Lower lobe of right lung (tissue), 2 donors: ENCODE measurements around the gene STK24. TPM values are rescaled to one million over a fixed set of nuclear protein-coding genes. Genes with fewer than 3 reads are reported as not detected.
A peak's percentile ranks its signal among the peaks of the same experiment; 100 is the strongest.

Experiments used
- ATAC-seq, 2 donors: fragments of 200-7000 bp; cut with Tn5 transposase; one replicate each; pipeline ENCODE4 v1.9.1; 2020 to 2022; ENCODE audit warnings: mild to moderate bottlenecking in 2 of 2, moderate library complexity in 2 of 2
- DNase-seq: peaks from one replicate; pipeline ENCODE4 v3.0.0-alpha.2; 2020
- H3K27ac ChIP-seq: fragments of 200-600 bp; one replicate; pipeline ENCODE4 v1.8.0; 2022
- H3K27me3 ChIP-seq: fragments of 200-600 bp; one replicate; pipeline ENCODE4 v1.8.0; 2022; ENCODE audit warnings: low read depth
- H3K36me3 ChIP-seq: fragments of 200-600 bp; one replicate; pipeline ENCODE4 v1.8.0; 2022; ENCODE audit warnings: mild to moderate bottlenecking
- H3K4me1 ChIP-seq: fragments of 200-600 bp; one replicate; pipeline ENCODE4 v1.8.0; 2022
- H3K4me3 ChIP-seq: fragments of 200-600 bp; one replicate; pipeline ENCODE4 v1.8.0; 2022; ENCODE audit warnings: mild to moderate bottlenecking
- H3K9me3 ChIP-seq: fragments of 200-600 bp; one replicate; pipeline ENCODE4 v1.8.0; 2022
- CTCF ChIP-seq: fragments of 200-600 bp; IDR thresholded peaks from one replicate; pipeline ENCODE4 v1.8.0; 2022; ENCODE audit warnings: antibody characterized with exemption, mild to moderate bottlenecking
- intact Hi-C: fragments of 100-400 bp; cut with DNase I; formaldehyde crosslinking; loops from one replicate; pipeline ENCODE4 v1.11.0; 2022
- total RNA-seq: library from RNA; stranded (reverse); fragmentation: NEBNext Ultra II Directional; extraction: Animal tissue kit (Norgen Biotek cat#: 25700); gene quantifications from one replicate; pipeline ENCODE4 v1.2.1, GENCODE V29; 2021
- donor health status: DM: no; HTN: yes; CAD: no; lungs with severe emphysema.

STK24 gene
- total RNA-seq, 1 donor from 2014 or later, result 94.5 TPM

- peak; percentile 11 to 56 for ATAC-seq
- Histone ChIP-seq H3K36me3 (no peaks in the 10 kb centered on the region), H3K9me3 (no peaks in the 10 kb centered on the region), H3K27ac (peak overlapping the region; percentile 71), H3K4me1 (peaks cover 81% of the 10 kb centered on the region), H3K27me3 (no peaks in the 10 kb centered on the region), H3K4me3 (no peak overlapping the region)
- peak; percentile 73 for DNase-seq
- intact Hi-C loops, result no loop called here
- no peak for TF ChIP-seq CTCF
Measured at GRCh38 chr13:98507282-98507797, 69.6 kb downstream of the STK24 start.

- no peak for TF ChIP-seq CTCF
- Histone ChIP-seq H3K36me3 (no peaks in the 10 kb centered on the region), H3K9me3 (no peaks in the 10 kb centered on the region), H3K27me3 (no peaks in the 10 kb centered on the region), H3K4me3 (no peak overlapping the region), H3K4me1 (peaks cover 87% of the 10 kb centered on the region), H3K27ac (peak overlapping the region; percentile 71)
- ATAC-seq (no peak), DNase-seq (no peak)
- intact Hi-C loops, result no loop called here
Measured at GRCh38 chr13:98506728-98507230, 70.1 kb downstream of the STK24 start.

GRCh38 chr13:98506322-98506721, 70.6 kb downstream of the STK24 start:
- TF ChIP-seq CTCF, result no peak
- peaks cover 92% of the 10 kb centered on the region for H3K4me1 ChIP-seq
- no peak for DNase-seq
- no peak for ATAC-seq
- no peak overlapping the region for H3K4me3 ChIP-seq
- H3K27me3 ChIP-seq, result no peaks in the 10 kb centered on the region
- H3K9me3 ChIP-seq, result no peaks in the 10 kb centered on the region
- H3K27ac ChIP-seq, result no peak overlapping the region
- intact Hi-C loops, result no loop called here
- no peaks in the 10 kb centered on the region for H3K36me3 ChIP-seq

- intact Hi-C loops, result no loop called here
- peaks cover 93% of the 10 kb centered on the region for H3K4me1 ChIP-seq
- H3K36me3 ChIP-seq, result no peaks in the 10 kb centered on the region
- no peak overlapping the region for H3K27ac ChIP-seq
- H3K9me3 ChIP-seq, result no peaks in the 10 kb centered on the region
- DNase-seq (no peak), ATAC-seq (no peak)
- no peak for TF ChIP-seq CTCF
- no peaks in the 10 kb centered on the region for H3K27me3 ChIP-seq
- no peak overlapping the region for H3K4me3 ChIP-seq
Measured at GRCh38 chr13:98505217-98505616, 71.7 kb downstream of the STK24 start.

GRCh38 chr13:98504371-98504963, 72.4 kb downstream of the STK24 start:
- Histone ChIP-seq H3K36me3 (peaks cover 4% of the 10 kb centered on the region), H3K4me3 (no peak overlapping the region), H3K9me3 (no peaks in the 10 kb centered on the region), H3K4me1 (peaks cover 86% of the 10 kb centered on the region), H3K27ac (no peak overlapping the region), H3K27me3 (no peaks in the 10 kb centered on the region)
- TF ChIP-seq CTCF, result no peak
- ATAC-seq, result no peak
- intact Hi-C loops, result no loop called here
- DNase-seq, result no peak
